ENCODE results near the gene IGF1R. TPM values are rescaled to one million over a fixed set of nuclear protein-coding genes. Genes with fewer than 3 reads are reported as not detected.

Gene IGF1R
- total RNA-seq, 1 experiment from 2014 or later, result 30.9 TPM

DNA sequence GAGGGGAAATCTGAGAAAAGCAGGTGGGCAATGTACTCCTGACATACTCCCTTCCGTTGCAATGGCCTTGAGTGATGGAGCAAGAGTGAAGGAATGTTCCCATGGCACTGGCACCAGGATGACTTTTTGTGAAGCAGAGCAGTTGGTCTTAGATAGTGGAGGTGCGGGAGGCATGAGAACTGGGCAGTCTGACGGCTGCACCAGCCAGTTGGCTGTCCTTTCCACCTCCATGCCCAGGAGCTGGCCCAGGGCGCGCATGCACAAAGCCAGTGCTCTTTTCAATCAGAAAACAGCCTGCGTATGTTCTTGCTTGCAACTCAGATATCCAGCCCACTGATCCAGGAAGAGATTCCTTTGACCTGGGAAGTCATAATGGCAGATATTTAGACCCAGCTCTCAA, 222.4 kb downstream of the IGF1R start:
- DNase-seq (ENCODE audit: extremely low read depth, low read depth), result no peak

DNA sequence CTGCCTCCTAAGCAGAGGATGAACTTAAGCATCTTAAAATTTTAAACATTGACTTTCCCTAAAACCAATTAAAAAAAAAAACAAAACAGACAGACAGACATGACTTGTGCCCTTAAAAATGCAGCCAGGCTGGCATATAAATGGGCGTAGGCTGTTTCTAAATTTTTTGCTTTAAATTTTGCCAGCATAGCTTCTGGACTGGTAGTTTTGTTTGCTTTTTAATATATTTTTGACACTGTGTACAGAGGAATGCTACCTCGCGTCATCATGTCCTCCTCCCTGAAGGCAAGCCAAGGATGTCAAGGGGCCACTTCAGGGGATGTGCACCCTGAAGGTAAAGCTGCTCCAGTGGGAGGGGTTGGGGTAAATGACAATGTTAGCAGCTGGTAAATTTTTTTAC, 224.4 kb downstream of the IGF1R start:
- peak; percentile 65 for DNase-seq (ENCODE audit: extremely low read depth, low read depth)

DNA sequence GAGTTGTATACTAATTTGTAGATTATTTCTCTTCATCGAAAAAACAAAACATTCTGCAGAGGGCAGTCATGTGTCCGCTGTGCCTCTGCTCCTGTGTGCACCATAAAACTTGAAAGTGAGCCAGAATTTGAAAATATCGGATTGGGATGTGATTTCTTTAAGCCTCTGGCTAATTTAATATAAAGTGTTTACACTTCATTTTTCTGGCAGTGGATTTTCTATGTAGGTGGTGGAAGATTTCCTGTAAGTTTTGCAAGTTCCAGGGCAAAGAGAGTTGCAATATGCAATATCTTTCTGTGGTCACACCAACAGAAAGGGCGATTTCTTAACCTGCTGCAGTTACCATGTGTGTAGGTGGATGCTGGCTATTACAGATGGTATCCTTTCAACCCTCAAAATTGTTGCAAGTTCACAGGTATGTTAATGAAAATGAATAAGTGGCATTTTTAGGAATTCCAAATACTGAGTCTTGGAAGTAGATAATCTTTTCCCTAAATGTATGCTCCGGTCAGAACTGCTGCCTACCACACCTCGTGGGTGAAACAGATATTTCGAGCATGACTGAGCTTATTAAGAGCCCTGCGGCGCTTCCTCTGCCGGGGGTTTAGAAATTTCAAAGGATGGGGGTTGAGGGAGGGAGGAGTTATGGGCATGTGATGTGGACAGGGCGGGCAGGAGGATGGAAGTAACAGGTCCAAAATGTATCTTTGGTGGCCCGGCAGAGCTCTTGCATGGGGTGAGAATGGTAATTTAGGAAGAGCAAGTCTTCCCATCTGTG, 225.3 kb downstream of the IGF1R start:
- DNase-seq (ENCODE audit: extremely low read depth, low read depth), result peak; percentile 93

DNA sequence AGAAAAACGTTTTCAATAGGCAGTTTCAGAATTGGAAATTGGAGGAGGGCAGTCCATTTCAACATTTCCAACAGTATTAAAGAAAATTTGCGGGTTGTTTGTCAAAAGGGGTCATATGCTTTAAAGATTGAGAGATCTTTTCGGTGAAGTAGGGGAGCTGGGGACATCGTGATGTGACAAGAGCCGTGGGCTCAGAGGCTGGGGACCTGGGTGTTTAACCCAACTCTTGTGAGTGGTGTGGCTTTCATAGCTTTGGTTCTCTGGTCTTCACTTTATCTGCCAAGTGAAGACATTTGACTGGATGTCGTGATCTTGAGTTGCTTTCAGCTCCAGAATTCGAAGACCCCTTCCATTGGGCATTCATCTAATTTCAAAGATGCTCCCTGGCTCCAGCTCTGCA, 226.0 kb downstream of the IGF1R start:
- DNase-seq (ENCODE audit: extremely low read depth, low read depth), result no peak

DNA sequence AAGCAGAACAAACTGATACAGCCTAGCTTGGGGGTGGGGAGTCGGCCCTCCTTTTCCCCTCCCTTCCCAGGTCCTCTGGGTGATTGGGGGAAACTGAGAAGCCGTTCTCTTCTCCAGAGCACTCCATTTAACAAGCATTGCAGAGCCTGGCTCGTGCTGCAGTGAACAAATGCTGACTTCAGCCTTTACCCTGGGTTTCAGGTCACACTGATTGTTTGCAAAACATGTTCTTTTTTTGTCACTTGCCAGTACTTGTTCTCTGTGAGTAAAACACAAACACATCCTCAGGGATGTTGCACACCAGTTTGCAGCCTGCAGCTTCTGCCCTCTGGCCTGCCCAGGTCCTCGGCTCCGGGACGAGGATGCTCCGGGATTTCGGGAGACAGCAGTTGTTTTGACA, 226.4 kb downstream of the IGF1R start:
- DNase-seq (ENCODE audit: extremely low read depth, low read depth), result no peak

DNA sequence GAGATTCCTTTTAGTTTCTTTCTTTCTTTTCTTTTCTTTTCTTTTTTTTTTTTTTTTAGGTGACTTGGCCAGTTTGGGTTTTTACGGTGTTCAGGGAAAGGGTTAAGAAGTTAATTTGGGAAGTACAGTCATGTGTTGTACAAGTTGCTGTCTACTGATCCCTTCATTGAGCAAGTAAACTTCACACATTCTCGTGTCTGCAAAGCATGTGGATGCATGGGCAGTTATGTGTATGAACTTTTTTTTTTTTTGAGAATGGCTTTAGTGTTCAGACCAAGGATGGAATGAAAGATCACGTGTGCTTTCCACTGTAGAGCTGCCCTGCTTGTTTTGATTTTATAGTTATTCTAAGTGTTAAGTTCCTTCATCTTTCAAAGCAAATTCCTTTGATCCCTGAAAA, 227.0 kb downstream of the IGF1R start:
- no peak for DNase-seq (ENCODE audit: extremely low read depth, low read depth)

DNA sequence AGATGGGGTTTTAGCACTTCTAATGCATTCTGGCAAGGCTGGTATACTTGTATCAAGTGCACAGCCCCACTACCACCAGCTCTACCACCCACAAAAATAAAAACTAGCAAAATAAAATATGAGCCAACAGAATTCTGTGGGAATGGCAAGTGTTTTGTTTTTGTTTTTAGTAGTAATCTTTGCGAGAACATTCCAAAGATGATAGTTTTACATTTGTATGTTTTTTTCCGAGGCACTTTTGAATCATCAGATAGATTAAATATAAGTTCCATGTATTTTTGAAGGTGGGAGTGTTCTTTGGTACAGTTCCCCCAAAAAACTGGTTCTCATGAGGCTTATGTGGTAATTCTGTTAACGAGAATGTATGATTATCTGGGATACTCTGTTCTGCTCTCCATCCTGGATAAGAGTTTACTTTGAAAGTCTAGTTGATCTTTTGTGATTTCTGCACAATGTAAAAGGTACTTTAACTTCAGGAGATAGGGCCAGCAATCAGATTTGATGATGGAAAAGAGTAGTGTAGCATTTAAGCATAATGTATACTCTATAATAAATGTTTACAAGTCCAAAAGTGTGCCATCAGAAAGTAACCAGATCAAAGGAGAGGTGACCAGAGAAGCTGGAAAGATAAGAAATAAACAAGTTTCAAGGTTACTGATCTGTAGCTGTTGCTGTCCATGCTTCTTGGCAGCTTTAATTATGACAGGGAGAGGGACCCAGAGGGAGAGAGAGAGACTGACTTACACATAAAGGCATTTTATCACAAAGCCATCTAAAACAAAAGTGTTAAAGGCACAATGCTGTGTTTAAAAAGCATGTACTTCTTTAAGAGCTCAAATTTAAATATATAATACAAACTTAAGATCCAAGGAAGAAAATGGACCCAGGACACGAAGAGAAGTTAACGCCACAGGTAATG, 228.4 kb downstream of the IGF1R start:
- DNase-seq (ENCODE audit: extremely low read depth, low read depth), result no peak

DNA sequence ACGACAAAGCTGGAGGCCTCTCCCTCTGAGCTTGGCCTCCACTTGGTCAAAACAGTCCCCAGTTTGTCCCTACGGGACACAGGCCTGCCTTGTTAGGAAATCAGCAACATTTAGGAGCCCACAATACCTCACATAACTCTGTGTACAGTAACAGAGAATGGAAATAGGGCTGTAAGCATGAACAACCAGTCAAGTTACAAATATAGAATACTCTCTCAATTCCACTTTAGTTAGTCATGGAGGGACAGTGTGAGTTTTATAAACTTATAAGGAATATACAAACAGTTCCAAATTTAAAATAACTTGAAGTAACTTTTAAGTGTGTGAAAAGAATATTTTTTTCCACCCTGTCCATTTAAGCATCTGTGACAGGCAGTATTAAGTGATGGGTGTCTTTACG, 229.8 kb downstream of the IGF1R start:
- DNase-seq (ENCODE audit: extremely low read depth, low read depth), result no peak

DNA sequence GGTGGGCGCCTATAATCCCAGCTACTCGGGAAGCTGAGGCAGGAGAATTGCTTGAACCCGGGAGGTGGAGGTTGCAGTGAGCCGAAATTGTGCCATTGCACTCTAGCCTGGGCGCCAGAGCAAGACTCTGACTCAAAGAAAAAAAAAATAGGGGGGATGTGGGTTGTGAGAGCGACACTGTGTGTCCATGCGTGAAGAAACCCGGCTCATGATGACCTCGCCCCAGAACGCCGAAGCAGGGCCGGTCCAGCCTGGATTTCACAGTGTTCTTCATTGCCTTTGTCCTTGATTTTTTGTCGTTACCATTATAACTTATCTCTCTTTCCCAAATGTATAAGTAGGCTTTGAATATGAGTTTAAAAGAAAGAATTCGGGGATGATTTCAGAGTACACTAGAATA, 230.5 kb downstream of the IGF1R start:
- DNase-seq (ENCODE audit: extremely low read depth, low read depth), result no peak

DNA sequence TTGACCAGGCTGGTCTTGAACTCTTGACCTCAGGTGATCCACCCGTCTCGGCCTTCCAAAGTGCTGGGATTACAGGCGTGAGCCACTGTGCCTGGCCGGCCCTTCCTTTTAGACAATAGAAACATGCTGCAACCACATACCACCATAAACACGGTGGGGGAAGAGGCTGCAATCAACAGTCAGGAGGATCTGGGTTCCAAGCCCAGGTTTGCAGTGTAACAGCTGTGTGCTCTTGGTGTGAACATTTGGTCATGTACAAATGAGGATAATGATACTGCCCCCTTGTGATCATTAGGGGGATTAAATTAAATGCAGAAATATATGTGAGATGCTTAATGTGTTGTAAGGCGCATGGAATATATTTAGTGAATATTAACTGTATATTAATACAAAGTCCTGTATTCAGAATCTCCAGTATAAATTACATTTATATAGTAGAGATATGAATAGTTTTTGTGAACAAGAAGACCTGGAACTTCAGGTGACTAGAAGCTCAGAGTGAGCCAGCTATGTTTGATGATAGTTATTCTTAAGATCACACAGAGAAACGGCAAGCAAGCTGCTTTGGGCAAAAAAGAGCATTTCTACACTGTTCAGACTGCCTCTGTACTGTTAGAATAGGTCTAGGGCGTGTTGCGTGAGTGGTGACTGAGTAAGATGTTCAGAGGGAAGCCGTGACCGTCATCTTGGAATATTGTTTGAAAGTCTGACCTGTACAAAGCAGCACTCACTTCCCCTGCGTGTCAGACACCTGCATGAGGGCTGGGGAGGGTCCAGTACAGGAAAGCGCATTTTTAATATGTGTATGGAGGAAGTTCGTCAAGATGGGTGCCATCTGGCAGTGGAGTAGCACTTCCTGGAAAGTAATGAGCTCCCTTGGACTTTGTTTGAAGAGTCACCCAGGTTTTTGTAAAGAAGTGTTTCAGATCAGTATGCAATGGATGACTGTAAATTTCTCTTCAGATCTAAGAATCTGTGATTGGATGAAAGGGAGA, 233.5 kb downstream of the IGF1R start:
- no peak for DNase-seq (ENCODE audit: extremely low read depth, low read depth)

DNA sequence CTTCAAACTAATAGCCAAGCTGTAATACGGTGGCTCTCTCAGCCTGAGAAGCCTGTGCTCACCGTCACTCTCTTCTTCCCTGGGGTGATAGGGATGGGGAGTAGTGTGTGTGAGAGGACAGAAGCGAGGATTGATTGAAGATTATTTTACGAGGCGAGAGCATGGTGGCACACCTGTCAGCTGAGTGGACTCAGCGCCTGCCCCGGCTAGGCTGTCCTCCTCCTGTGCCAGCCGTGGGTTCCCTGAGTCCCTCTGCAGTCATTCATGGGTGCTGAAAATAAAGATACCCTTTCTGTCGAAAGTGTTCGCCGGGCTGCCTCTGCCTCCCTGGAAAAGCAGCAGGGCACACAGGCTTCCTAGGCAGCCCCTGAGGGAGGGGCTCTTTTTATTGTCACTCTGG, 235.1 kb downstream of the IGF1R start:
- no peak for DNase-seq (ENCODE audit: extremely low read depth, low read depth)

DNA sequence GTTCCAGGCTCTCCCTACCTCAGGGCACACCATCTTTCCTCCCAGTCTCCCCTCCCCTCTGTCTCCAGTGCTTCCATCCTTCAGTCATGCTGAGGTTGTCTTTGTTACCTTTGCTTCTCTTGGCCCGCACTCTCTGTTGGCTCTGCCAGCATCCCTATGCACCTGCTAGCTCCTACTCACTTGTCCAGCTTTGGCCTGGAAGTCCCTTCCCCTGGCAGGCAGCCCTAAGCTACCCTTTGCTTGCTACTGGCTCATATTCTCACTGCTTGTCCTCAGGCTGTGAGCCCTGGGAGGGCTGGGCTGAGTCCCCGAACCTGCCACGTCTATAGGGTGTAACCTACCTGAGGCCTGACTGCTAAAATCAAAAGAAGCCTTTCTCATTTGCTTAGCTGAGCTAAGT, 236.6 kb downstream of the IGF1R start:
- DNase-seq (ENCODE audit: extremely low read depth, low read depth), result no peak

DNA sequence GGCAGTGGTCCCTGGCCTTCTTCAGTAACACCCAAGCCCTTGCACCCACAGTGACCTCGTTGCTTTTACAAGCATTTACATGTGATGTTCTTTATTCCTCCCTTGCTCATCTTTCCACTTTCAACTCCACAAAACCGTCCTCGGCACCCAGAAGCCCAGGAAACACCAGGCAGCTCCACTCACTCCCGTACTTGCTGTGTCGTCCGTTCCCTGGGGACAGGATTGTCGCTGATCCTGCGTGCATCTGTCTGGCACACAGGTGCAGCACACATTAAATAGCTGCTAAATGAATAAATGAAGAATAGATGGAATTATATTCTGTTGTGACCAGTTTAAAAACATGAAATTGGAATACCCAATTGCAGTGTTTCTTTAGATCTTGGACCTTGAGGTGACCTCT, 239.6 kb downstream of the IGF1R start:
- DNase-seq (ENCODE audit: extremely low read depth, low read depth), result no peak

DNA sequence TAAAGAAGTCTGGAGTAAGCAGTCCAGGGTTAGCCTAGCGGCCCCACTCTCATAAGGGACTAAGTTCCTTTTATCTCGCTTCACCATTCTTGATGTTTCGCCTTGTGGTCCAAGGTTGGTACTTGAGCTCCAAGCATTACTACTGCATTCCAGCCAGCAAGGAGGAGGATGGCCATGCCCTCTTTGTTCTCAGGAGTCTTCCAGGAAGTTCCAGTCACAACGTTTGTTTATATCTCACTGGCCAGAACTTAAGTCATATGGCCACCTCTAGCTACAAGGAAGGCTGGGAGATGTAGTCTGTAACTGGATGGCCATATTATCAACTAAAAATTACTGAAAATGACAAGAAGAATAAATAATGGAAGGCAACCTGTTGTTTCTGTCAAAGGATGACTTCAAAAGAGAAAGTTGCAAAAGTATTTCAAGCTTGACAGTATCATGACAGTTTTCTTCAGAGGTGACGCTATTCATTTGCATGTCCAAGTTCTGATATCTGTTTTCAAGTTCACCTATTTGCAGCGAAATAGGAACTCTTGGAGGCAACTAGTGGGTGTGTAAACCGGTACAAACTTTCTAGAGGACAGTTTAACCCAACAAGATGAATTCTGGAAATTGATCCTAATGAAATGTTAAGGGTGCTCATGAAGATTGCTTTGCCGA, 240.6 kb downstream of the IGF1R start:
- no peak for DNase-seq (ENCODE audit: extremely low read depth, low read depth)

DNA sequence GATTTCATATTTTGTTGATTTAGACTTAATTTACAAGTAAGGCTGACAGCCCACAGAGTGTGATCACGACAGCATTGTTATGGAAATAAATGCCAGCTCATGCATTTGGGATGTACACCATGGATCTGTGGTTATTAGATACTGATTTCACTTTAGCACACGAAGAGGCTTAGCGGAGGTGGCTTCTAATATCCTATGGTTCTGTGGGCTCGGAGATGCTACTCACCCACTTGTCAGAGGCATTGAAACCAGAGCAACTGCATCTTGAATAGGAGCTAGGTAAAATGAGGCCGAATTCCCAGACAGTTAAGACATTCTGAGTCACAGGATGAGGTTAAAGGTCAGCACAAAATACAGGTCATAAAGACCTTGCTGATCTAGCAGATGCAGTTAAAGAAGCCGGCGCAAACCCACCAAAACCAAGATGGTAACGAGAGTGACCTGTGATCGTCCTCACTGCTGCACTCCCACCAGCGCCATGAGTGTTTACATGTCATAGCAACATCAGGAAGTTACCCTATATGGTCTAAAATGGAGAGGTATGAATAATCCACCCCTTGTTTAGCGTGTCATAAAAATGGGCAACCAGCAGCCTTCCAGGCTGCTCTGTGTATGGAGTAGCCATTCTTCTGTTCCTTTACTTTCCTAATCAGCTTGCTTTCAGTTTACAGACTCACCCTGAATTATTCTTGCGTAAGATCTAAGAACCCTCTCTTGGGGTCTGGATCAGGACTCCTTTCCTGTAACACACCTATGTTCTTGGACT, 241.8 kb downstream of the IGF1R start:
- no peak for DNase-seq (ENCODE audit: extremely low read depth, low read depth)

DNA sequence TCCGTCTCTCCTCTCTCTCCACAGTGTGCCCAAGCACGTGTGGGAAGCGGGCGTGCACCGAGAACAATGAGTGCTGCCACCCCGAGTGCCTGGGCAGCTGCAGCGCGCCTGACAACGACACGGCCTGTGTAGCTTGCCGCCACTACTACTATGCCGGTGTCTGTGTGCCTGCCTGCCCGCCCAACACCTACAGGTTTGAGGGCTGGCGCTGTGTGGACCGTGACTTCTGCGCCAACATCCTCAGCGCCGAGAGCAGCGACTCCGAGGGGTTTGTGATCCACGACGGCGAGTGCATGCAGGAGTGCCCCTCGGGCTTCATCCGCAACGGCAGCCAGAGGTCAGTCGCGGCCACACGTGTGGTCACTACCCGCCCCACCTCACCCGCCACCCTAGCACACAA, 243.0 kb downstream of the IGF1R start:
- DNase-seq (ENCODE audit: extremely low read depth, low read depth), result no peak

DNA sequence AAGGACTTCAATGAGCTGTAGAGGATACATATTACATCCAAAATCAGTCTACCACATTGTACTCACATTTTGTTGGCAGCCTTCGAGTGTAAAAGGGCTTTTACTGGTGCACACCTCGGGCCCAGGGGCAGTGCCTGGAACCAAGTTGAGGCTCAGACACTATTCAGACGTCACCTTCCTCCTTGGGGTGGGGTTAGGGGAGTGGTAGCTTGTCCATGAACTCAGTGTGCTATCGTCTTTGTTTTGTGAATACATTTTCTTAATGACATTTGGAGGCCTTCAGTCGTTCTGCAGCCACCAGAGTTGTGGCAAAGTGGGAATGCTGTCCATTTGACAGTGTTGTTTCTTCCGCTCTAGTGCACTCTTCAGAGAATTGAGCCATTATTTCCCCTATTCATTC, 245.1 kb downstream of the IGF1R start:
- no peak for DNase-seq (ENCODE audit: extremely low read depth, low read depth)

DNA sequence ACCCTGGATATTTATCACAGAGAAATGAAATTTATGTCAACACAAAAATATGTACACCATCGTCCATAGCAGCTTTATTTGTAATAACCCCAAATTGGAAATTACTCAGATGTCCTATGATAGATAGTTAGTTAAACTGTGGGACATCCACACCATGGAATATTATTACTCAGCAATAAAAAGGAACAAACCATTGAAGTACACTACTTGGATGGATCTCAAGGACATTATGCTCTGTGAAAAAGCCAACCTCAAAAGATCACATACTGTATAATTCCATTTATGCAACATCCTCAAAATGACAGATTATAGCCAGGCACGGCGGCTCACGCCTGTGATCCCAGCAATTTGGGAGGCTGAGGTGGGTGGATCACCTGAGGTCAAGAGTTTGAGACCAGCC, 246.0 kb downstream of the IGF1R start:
- DNase-seq (ENCODE audit: extremely low read depth, low read depth), result no peak

DNA sequence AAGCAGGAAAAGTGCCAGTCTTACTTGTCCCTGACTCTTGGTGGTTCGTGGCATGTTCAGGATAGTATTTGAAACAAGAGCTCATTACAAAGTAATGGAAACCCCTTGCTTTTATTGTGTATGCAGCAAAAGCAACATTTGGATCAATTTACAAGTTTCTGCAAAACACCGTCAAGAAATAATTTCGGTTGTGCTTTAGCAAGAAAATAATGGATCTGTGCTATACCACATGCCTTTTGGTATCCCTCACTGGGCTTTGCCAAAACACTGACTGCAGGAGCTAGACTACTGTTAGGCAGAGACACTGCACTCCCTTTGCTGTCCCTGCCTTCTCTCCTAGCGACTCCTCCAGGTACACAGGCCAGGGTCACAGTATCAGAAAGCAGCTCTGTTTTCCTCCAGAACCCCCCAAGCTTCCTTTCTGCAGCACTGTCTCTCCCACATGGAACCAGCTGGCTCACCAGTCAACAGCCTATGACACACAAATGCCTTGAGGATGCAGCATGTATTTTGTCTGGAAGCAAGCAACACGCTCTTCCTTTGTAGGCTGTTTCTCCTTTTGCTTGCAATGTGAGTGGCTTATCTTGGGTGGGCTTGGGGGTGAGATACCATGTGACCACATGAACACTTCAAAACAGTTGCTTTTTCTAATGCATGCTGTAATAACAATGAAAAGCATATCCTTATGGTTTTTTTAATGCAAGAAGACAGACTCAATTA, 247.8 kb downstream of the IGF1R start:
- no peak for DNase-seq (ENCODE audit: extremely low read depth, low read depth)

All from NCI-H460 (cell line).